HG03064 (cell line): ENCODE results near the gene MYRF.

Experiments
- ATAC-seq: cut with Tn5 transposase; IDR thresholded peaks from one replicate; pipeline ENCODE4 v1.9.1; 2021; ENCODE audit warnings: low read depth; ENCODE audit not compliant: unreplicated experiment

MYRF gene

GRCh38 chr11:61737636-61738386, 14.6 kb upstream of the MYRF start:
- no peak for ATAC-seq

GRCh38 chr11:61738776-61739175, 13.7 kb upstream of the MYRF start:
- ATAC-seq = no peak

DNA sequence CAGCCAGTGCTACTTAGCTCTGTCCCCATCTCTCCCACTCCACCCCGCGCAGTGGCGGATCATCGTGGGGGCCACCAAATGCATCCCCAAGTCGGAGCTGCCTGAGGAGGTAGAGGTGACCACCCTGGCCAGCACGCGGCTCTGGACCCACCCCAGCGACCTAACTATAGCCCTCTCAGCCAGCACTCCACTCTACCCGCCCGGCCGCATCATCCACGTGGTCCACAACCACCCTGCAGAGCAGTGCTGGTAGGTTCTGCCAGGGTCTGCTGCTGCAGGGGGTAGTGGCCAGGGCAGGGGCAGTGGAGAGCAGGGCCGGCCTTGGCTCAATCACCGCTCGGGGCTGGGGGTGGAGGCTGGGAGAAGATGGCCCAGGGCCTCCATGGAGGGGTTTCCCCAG, 13.0 kb upstream of the MYRF start:
- ATAC-seq = no peak

GRCh38 chr11:61739966-61740365, 12.5 kb upstream of the MYRF start:
- no peak for ATAC-seq

GRCh38 chr11:61742391-61742790, 10.0 kb upstream of the MYRF start:
- no peak for ATAC-seq

DNA sequence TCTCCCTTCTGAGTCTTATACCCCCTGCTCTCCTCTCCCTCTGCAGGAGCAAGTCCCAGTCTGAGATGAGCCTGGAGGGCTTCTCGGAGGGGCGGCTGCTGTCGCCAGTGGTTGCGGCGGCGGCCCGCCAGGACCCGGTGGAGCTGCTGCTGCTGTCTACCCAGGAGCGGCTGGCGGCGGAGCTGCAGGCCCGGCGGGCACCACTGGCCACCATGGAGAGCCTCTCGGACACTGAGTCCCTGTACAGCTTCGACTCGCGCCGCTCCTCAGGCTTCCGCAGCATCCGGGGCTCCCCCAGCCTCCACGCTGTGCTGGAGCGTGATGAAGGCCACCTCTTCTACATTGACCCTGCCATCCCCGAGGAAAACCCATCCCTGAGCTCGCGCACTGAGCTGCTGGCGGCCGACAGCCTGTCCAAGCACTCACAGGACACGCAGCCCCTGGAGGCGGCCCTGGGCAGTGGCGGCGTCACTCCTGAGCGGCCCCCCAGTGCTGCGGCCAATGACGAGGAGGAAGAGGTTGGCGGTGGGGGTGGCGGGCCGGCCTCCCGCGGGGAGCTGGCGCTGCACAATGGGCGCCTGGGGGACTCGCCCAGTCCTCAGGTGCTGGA, 8.8 kb upstream of the MYRF start:
- no peak for ATAC-seq

- no peak for ATAC-seq
Observed at GRCh38 chr11:61744181-61744580, 8.3 kb upstream of the MYRF start.

GRCh38 chr11:61744609-61745156, 7.8 kb upstream of the MYRF start:
- no peak for ATAC-seq

GRCh38 chr11:61745781-61746441, 6.5 kb upstream of the MYRF start:
- no peak for ATAC-seq

DNA sequence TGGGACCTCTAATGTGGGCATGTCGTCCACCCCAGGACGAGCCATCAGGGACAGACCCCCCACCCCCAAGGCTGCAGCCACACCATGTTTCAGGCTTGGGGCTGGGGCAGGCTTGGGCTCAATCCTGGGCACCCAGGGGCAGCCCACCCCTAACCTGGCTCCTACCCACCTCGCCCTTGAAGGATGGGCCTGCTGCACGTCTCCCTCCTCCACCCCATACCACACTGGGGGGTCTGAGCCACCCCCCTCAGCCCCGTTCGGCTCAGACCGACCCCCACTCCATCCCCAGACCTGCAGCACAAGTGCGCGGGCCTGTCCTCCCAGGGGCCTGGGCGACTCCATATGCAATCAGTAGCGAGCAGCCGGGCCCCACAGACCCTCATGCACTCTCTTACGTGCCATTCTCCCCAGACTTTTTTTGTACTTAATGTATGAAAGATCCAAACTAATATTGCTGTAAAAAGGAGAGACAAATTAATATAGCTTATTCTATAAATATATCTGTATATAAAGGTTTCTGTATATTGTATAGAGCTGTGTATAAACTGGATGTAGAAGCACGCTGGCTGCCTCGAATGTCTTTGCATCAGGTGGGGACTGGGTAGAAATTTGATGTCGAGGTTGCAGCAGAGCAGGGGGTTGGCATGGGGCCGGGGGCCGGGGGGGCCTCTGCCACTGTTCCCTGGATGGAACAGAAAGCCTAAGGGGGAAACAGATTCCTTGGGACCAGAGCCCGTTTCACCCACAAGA, 5.8 kb upstream of the MYRF start:
- ATAC-seq = no peak

DNA sequence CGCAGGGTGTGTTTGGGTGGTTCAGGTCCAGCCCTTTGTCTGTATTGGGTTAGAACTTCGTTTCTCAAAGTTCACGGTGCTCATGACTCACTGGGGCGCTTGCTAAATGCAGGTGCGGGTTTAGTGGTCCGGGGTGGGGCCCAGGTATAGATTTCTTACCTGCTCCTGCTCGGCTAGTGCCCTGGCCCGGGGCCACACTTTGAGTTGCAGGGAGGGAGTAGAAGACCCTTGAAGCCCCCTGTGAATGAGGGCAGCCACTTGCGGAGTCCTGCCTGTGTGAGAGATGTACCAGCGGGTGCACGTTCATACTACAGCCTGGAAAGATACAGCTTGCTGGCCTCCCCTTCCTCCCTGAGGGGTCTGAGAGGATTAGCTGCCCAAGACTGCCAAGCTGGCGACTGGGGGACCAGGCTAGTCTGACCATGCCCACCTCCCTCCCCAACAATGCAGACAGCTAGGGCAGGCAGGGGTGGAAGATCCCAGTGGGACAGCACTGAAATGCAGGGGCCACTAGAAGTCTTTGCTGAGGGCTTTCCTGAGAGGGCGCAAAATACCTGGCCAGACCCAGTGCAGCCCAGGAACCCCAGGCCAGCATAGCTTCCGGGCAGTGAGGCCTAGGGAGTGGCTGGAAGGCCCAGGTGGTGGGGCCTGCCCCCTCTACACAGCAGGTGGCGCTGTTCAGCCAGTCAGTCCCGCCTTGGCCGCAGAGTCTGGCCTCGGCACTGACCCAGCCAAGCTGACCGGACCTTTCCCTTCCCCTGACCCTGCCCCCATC, 5.1 kb upstream of the MYRF start:
- ATAC-seq = no peak

DNA sequence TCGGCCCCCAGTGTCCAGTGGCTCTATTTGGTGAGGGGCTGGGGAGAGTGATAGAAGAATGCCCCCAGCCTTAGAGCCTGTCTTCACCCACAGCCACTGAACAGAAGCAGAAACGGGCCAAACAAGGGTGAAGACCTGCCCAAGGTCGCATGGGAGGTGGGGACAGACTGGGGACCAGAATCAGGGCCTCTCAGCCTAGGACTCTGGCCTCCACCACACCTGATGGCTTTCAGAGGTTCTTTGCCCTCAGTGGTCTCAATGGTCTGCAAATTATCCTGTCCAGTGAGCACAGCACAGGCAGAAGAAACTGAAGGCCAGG, 4.5 kb upstream of the MYRF start:
- ATAC-seq = no peak

- ATAC-seq = no peak
Observed at GRCh38 chr11:61749591-61750217, 2.7 kb upstream of the MYRF start.

GRCh38 chr11:61750631-61751273, 1.7 kb upstream of the MYRF start:
- no peak for ATAC-seq

DNA sequence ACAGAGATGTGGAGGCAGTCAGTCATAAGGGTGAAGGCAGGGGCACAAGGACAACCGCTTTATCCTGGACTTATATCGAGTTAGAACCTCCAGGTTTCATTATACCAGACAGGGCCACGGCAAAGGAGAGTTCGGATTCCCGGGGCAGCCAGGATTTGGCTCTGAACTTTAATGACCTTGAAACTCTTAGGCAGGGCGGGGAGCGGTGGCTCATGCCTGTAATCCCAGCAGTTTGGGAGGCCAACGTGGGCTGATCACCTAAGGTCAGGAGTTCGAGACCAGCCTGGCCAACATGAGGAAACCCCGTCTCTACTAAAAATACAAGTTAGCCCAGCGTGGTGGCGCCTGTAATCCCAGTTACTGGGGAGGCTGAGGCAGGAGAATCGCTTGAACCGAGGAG, 1.1 kb upstream of the MYRF start:
- no peak for ATAC-seq

DNA sequence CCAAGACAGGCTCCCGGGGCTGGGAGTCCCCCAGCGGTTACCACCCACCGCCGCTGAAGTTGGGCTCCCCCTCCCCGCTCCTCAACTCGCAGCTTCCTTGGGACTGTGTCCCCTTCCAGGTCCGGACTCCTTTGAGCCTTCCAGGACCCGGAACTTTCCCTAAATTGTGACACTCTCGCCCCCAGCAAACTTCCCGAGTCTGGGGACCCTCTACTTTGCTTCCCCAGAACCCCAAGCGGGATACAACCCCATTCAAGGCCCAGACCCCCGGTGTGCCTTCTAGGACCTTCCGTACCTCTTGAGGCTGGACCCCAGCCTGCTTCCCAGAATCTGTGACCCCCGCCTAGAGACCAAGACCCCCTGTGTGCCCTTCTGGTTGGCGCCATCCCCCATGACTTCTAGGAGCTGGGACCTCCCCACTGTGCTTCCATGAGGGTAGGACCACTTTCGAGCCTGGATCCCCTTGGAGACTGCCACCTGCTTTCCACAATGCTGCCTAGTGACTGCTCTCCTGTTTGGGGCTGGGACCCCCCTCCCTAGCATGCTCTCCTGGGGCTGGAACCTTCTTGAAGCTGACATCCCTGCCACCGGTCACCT, 587 bp downstream of the MYRF start:
- no peak for ATAC-seq

GRCh38 chr11:61753672-61754071, 1.2 kb downstream of the MYRF start:
- ATAC-seq = no peak

- no peak for ATAC-seq
Observed at GRCh38 chr11:61754534-61755482, 2.4 kb downstream of the MYRF start.
